OCI-LY1 (cell line): ENCODE data around the gene TUBGCP5.

Experiments
- H2AFZ ChIP-seq: fragments of 200-600 bp; sonication (generic), shearing (Covaris generic); 2 replicates; pipeline ENCODE4 v1.6.0; 2014; ENCODE audit warnings: antibody characterized with exemption, mild to moderate bottlenecking, low read length
- H3F3A ChIP-seq: fragments of 200-600 bp; sonication (generic), shearing (Covaris generic); 2 replicates; pipeline ENCODE4 v1.6.0; 2014; ENCODE audit warnings: mild to moderate bottlenecking, antibody characterized with exemption, low read length, moderate library complexity; ENCODE audit not compliant: insufficient read depth
- H3K27ac ChIP-seq: fragments of 200-600 bp; sonication (generic); 2 replicates; pipeline ENCODE4 v1.5.1; 2014; ENCODE audit warnings: low read length, mixed run types, mild to moderate bottlenecking, low read depth; ENCODE audit not compliant: poor library complexity, severe bottlenecking
- H3K27me3 ChIP-seq: fragments of 200-600 bp; sonication (generic); 2 replicates; pipeline ENCODE4 v1.6.0; 2014; ENCODE audit warnings: antibody characterized with exemption, mild to moderate bottlenecking, low read length, moderate library complexity; ENCODE audit not compliant: insufficient read depth
- H3K36me3 ChIP-seq: fragments of 200-600 bp; sonication (generic); 2 replicates; pipeline ENCODE4 v1.6.1; 2014; ENCODE audit warnings: mild to moderate bottlenecking, antibody characterized with exemption, low read length, moderate library complexity, mixed read lengths; ENCODE audit not compliant: insufficient read depth
- H3K4me1 ChIP-seq: fragments of 200-600 bp; sonication (generic); 2 replicates; pipeline ENCODE4 v1.5.1; 2014; ENCODE audit warnings: mild to moderate bottlenecking, low read length, moderate library complexity; ENCODE audit not compliant: insufficient read depth, severe bottlenecking
- H3K4me2 ChIP-seq: fragments of 200-600 bp; sonication (generic), shearing (Covaris generic); 2 replicates; pipeline ENCODE4 v1.6.1; 2014; ENCODE audit warnings: low read length
- H3K4me3 ChIP-seq: fragments of 200-600 bp; sonication (generic); 2 replicates; pipeline ENCODE4 v1.5.1; 2014; ENCODE audit warnings: low read length, low read depth, mild to moderate bottlenecking, mixed read lengths; ENCODE audit not compliant: poor library complexity, severe bottlenecking
- H3K79me2 ChIP-seq: fragments of 200-600 bp; shearing (Covaris generic); 2 replicates; pipeline ENCODE4 v1.6.1; 2016; ENCODE audit warnings: mixed run types, low read length, mixed read lengths; ENCODE audit not compliant: insufficient read depth
- H3K9ac ChIP-seq: fragments of 200-600 bp; sonication (generic), shearing (Covaris generic); 2 replicates; pipeline ENCODE4 v1.6.1; 2014; ENCODE audit warnings: mild to moderate bottlenecking, low read length, mixed read lengths
- H3K9me2 ChIP-seq: fragments of 200-600 bp; sonication (generic), shearing (Covaris generic); 2 replicates; pipeline ENCODE4 v1.6.1; 2014; ENCODE audit warnings: low read depth, mild to moderate bottlenecking, low read length, mixed read lengths
- H3K9me3 ChIP-seq: fragments of 200-600 bp; shearing (Covaris generic); 2 replicates; pipeline ENCODE4 v1.6.1; 2014; ENCODE audit warnings: low read length, mixed read lengths
- H4K20me1 ChIP-seq: fragments of 200-600 bp; sonication (generic), shearing (Covaris generic); 2 replicates; pipeline ENCODE4 v1.6.0; 2016; ENCODE audit warnings: mild to moderate bottlenecking, low read length; ENCODE audit not compliant: insufficient read depth
- EZH2 ChIP-seq: fragments of 200-600 bp; sonication (generic), shearing (Covaris generic); IDR thresholded peaks from 2 replicates; pipeline ENCODE4 v1.8.0; 2017; ENCODE audit warnings: borderline replicate concordance, mixed run types, mild to moderate bottlenecking, antibody characterized with exemption, low read length, moderate library complexity, mixed read lengths
- TF ChIP-seq, protein P1 (sequence below): fragments of 200-600 bp; sonication (generic), shearing (Covaris generic); IDR thresholded peaks from 2 replicates; pipeline ENCODE4 v1.5.1; 2017; ENCODE audit warnings: mild to moderate bottlenecking, antibody characterized with exemption, low read length, moderate library complexity, mixed read lengths

The TUBGCP5 gene

DNA sequence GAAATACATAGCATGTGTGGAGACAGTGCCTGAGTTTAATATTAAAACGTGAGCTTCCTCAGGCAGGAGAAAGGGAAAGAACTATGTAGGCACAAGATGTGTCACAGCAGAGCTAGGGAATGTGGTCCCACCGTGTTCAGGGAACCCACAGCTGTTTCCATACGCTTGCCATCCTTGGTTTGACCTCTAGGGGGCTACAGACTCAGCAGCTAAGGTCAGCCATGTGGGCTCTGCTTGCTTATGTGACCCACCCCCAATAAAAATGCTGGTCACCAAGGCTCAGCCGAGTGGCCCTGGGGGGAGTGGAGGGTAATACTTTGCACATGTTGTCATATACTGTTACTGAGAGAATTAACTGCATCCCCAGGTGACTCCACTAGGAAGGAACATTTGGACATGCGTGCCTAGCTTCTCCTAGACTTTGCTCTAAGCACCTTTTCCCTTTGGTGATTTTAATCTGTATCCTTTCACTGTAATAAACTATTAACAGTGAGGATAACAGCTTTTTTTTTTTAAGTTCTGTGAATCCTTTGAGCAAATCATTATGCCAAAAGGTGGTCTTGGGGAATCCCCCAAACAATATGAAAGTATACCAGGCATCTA, 3.3 kb downstream of the TUBGCP5 start:
- no peaks in the 10 kb centered on the region for H3K27me3 ChIP-seq
- no peaks in the 10 kb centered on the region for H3K9me3 ChIP-seq
- H3F3A ChIP-seq = 0 out of 2 replicates have a peak, but pooled peaks cover 5% of the 10 kb centered on the region
- no peak overlapping the region for H3K4me2 ChIP-seq
- no peak overlapping the region for H3K4me3 ChIP-seq
- no peak overlapping the region for H3K9ac ChIP-seq
- H3K36me3 ChIP-seq = peaks cover 51% of the 10 kb centered on the region
- no peaks in the 10 kb centered on the region for H4K20me1 ChIP-seq
- H3K27ac ChIP-seq = no peak overlapping the region
- peaks cover 22% of the 10 kb centered on the region for H3K4me1 ChIP-seq
- H3K9me2 ChIP-seq = no peaks in the 10 kb centered on the region
- H3K79me2 ChIP-seq = peaks cover 11% of the 10 kb centered on the region
- no peak for TF ChIP-seq EZH2
- TF ChIP-seq, protein P1, sequence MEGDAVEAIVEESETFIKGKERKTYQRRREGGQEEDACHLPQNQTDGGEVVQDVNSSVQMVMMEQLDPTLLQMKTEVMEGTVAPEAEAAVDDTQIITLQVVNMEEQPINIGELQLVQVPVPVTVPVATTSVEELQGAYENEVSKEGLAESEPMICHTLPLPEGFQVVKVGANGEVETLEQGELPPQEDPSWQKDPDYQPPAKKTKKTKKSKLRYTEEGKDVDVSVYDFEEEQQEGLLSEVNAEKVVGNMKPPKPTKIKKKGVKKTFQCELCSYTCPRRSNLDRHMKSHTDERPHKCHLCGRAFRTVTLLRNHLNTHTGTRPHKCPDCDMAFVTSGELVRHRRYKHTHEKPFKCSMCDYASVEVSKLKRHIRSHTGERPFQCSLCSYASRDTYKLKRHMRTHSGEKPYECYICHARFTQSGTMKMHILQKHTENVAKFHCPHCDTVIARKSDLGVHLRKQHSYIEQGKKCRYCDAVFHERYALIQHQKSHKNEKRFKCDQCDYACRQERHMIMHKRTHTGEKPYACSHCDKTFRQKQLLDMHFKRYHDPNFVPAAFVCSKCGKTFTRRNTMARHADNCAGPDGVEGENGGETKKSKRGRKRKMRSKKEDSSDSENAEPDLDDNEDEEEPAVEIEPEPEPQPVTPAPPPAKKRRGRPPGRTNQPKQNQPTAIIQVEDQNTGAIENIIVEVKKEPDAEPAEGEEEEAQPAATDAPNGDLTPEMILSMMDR = peak; percentile 80
- no peak overlapping the region for H2AFZ ChIP-seq

GRCh38 chr15:23033979-23034378, 5.4 kb downstream of the TUBGCP5 start:
- Histone ChIP-seq H3K9ac (no peak overlapping the region), H3F3A (0 out of 2 replicates have a peak, but pooled peaks cover 5% of the 10 kb centered on the region), H3K27me3 (no peaks in the 10 kb centered on the region), H3K9me2 (no peaks in the 10 kb centered on the region), H3K4me1 (peaks cover 17% of the 10 kb centered on the region), H3K27ac (no peak overlapping the region), H3K4me2 (no peak overlapping the region), H3K9me3 (no peaks in the 10 kb centered on the region), H2AFZ (no peak overlapping the region), H3K36me3 (peaks cover 72% of the 10 kb centered on the region), H3K4me3 (no peak overlapping the region), H4K20me1 (no peaks in the 10 kb centered on the region), H3K79me2 (peaks cover 11% of the 10 kb centered on the region)
- TF ChIP-seq, protein P1 = no peak
- no peak for TF ChIP-seq EZH2

DNA sequence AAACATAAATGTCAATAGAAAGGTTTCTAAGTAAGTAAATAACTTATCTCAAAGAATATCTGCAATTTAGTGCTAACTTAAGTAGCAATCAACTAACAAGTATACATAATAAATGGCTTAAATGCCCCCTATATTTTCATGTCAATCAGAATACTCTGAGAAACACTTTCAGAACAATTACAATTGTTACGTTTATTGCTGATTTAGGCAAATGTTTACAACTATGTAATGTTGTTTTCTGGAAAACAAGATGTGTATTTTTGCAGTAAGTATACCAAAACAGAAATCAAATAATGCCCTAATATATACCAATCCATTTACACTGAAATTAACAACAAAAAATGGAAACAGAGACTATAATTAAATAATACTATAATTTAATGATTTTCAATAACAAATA, 13.2 kb downstream of the TUBGCP5 start:
- Histone ChIP-seq H3K27ac (no peak overlapping the region), H2AFZ (no peak overlapping the region), H3K9me2 (no peaks in the 10 kb centered on the region), H3K4me2 (no peak overlapping the region), H3K4me1 (no peaks in the 10 kb centered on the region), H3K9ac (no peak overlapping the region), H4K20me1 (no peaks in the 10 kb centered on the region), H3K36me3 (peaks cover 94% of the 10 kb centered on the region), H3K79me2 (no peaks in the 10 kb centered on the region), H3F3A (no peaks in the 10 kb centered on the region), H3K27me3 (no peaks in the 10 kb centered on the region), H3K9me3 (no peaks in the 10 kb centered on the region), H3K4me3 (no peak overlapping the region)
- TF ChIP-seq, protein P1 = no peak
- no peak for TF ChIP-seq EZH2
